ENCODE measurements around the gene SLC6A8.
A peak's percentile ranks its signal among the peaks of the same experiment; 100 is the strongest.
"Not testable (repeated sequence)": the region's sequence is repeated elsewhere in the genome, so short reads cannot be mapped to it uniquely, and the experiment has no call there.

Gene SLC6A8

DNA sequence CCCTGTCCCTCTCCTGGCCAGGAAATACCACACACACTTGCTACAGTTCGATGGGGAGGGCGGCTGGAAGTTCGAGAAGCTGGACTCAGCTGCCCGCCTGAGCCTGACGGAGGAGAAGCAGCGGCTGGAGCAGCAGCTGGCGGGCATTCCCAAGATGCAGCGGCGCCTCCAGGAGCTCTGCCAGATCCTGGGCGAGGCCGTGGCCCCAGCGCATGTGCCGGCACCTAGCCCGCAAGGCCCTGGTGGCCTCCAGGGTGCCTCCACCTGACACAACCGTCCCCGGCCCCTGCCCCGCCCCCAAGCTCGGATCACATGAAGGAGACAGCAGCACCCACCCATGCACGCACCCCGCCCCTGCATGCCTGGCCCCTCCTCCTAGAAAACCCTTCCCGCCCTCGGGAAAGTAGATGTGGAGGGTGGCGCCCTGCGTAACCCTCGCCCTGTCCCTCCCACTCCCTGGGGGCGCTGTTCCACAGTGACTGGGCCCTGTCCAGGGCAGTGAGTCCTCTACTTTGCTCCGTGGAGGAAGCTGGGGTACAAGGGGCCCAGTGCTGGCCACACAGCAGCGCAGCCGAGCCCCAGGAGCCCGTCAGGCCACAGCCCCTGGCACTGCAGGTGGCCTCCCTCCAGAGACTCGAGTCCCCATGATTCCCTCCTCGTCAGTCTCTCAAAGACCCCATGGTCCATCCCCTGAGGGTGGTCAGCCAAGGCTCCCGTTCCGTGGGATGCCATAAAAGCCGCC is 55.9 kb downstream of the SLC6A8 start:
- not testable (repeated sequence) for DNase-seq

DNA sequence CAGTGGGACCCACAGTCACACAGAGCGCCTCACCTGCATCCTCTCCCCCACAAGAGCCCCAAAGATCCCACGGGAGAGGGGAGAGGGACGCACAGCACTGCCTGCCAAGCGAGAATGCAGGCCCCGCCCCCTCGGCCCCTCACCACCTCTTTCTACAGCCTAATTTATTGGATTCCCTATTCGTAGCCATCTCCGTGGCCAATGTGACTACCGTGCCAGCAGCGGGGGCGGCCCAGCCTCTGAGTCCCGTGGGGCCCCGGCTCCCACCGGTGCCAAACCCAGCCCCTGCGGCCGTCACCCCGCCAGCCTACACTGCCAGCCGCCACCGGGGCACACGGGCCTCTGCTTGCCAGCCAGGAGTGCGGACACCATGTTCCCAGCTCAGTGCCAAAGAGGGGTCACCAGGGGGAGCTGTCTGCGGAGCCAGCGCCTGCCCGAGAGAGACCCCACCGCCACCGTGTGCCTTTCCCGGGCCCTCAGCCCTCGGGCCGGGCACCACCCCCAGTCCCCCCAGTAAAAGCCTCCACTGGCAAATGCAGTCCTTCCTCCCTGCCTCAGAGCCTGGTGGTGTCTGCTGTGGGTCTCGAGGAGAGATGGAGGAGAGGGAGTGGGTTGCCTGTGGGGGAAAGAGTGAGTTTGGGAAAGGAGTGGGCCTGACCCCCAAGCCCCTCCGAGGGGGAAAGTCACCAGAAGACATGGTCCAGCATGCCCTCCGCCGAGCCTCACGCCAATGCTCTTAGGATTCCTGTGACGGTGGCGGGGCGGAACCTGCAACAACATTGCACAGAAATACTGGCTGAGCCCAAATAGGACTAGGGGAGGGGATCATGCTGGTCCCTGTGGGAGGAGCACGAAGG is 56.7 kb downstream of the SLC6A8 start:
- peak in 9 of 56 donors; percentile 8 to 30 (median 23) for DNase-seq

DNA sequence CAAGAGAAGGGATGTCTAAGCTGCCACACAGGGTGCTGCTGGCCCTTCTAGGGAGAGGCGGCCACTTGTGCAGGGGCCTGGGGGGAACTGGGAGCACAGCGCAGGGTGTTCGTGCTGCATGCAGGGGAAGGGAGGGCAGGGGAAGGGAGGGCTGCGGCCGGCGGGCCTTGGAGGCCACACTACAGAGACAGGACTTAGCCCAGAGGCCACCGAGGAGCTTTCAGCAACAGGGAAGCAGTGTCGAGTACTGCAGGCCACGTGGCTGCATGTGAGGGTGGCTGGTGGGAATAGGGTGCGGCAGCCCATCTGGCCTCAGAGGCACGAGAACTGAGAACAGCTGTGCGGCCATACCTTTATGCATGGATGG is 57.3 kb downstream of the SLC6A8 start:
- not testable (repeated sequence) for DNase-seq
